GM11168 (cell line): ENCODE results near the gene SURF1.
"Not testable (repeated sequence)": the region's sequence is repeated elsewhere in the genome, so short reads cannot be mapped to it uniquely, and the experiment has no call there.

Source experiments
- in situ Hi-C: fragments of 300-500 bp; cut with MboI; formaldehyde crosslinking; loops from one replicate; pipeline ENCODE4 v1.12.0; 2022; ENCODE audit warnings: low sequenced_read_pairs; ENCODE audit not compliant: unreplicated experiment

The SURF1 gene

GRCh38 chr9:133327834-133328484 lies 28.3 kb downstream of the SURF1 start:
- in situ Hi-C loops = no loop called here

- in situ Hi-C loops = not testable (repeated sequence)
Measured at GRCh38 chr9:133327021-133327420, 29.3 kb downstream of the SURF1 start.

GRCh38 chr9:133323991-133324703 lies 32.1 kb downstream of the SURF1 start:
- in situ Hi-C loops = no loop called here

GRCh38 chr9:133323211-133323610 lies 33.1 kb downstream of the SURF1 start:
- in situ Hi-C loops = no loop called here

- in situ Hi-C loops = no loop called here
Measured at GRCh38 chr9:133322701-133323100, 33.6 kb downstream of the SURF1 start.

- in situ Hi-C loops = no loop called here
Measured at GRCh38 chr9:133321411-133321935, 34.8 kb downstream of the SURF1 start.

- in situ Hi-C loops = no loop called here
Measured at GRCh38 chr9:133320421-133320881, 35.8 kb downstream of the SURF1 start.

GRCh38 chr9:133317551-133317950 lies 38.7 kb downstream of the SURF1 start:
- in situ Hi-C loops = not testable (repeated sequence)

- in situ Hi-C loops = no loop called here
Measured at GRCh38 chr9:133315997-133316396, 40.3 kb downstream of the SURF1 start.

GRCh38 chr9:133309608-133310007 lies 46.7 kb downstream of the SURF1 start:
- in situ Hi-C loops = no loop called here

GRCh38 chr9:133307301-133307700 lies 49.0 kb downstream of the SURF1 start:
- in situ Hi-C loops = no loop called here

GRCh38 chr9:133306242-133307204 lies 49.8 kb downstream of the SURF1 start:
- in situ Hi-C loops = no loop called here

GRCh38 chr9:133305731-133306130 lies 50.6 kb downstream of the SURF1 start:
- in situ Hi-C loops = no loop called here

GRCh38 chr9:133304477-133305377 lies 51.6 kb downstream of the SURF1 start:
- in situ Hi-C loops = no loop called here

GRCh38 chr9:133304158-133304470 lies 52.2 kb downstream of the SURF1 start:
- in situ Hi-C loops = no loop called here

GRCh38 chr9:133303266-133304157 lies 52.8 kb downstream of the SURF1 start:
- in situ Hi-C loops = no loop called here
